G401.6 (cell line): Measurements from ENCODE around the gene FEM1B.

Experiments
- FAIRE-seq: peaks from 2 replicates; lab custom pipeline; 2012; peaks lifted over from hg19 to GRCh38; lab: Jason Lieb, UNC

The FEM1B gene

DNA sequence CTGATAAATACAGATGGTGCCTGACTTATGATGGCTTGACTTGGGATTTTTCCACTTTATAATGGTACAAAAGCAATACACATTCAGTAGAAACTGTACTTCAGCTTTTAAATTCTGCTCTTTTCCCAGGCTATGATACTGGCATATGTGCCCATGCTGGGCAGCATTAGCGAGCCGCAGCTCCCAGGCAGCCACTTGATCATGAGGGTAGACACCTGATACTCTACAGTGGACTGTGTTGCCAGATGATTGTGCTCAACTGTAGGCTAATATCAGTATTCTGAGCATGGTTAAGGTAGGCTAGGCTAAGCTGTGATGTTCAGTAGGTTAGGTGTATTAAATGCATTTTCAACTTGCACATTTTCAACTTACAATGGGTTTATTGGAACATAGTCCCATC, 17.7 kb upstream of the FEM1B start:
- no peak for FAIRE-seq

DNA sequence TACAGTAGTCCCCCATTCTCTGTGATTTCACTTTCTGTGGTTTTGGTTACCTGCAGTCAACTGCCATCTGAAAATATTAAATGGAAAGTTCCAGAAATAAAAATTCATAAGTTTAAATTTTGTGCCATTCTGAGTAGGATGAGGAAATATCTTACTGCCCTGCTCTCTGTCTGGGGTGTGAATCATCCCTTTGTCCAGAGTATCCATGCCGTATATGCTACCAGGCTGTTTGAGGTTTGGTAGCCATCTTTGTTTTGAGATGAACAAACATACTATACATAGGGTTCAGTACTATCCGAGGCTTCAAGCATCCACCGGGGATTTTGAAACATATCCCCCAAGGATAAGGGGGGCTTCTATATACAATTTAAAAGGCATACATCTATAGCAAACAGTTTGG, 16.3 kb upstream of the FEM1B start:
- no peak for FAIRE-seq

GRCh38 chr15:68261980-68262379, 15.6 kb upstream of the FEM1B start:
- no peak for FAIRE-seq

DNA sequence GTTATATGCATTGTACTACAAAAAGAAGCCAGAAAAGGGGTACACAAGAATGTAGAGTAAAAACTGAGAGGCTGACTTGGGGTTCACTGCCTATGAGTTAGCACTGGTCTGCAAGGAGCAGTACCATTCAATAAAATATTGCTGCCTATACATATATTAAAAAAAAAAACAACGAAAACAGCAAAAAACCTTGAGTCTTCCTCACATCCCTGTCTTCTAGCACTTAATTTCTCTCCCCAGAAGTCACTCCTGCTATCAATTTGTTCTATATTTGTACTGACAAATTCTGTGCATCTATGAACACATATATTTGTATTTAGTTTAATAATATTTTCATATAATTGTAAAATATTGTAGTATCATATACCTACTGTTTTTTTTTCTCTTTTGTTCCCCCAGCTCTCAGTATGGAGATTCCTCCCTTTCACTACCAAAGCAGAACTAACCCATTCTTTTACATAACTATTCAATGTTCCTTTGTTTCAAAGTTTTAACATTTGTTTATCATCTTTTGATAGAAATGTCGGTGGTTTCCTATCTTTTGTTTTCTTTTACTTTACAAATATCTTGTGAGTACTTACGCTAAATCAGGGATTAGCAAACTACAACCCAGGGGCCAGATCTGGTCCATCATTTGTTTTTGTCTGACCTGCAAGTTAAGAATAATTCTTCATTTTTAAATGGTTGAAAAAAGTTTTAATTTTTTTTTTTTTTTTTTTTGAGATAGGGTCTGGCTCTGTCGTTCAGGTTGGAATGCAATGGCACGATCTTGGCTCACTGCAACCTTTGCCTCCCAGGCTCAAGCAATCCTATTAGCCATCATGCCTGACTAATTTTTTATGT, 14.8 kb upstream of the FEM1B start:
- no peak for FAIRE-seq

- FAIRE-seq, result no peak
Observed at GRCh38 chr15:68264282-68264681, 13.3 kb upstream of the FEM1B start.

DNA sequence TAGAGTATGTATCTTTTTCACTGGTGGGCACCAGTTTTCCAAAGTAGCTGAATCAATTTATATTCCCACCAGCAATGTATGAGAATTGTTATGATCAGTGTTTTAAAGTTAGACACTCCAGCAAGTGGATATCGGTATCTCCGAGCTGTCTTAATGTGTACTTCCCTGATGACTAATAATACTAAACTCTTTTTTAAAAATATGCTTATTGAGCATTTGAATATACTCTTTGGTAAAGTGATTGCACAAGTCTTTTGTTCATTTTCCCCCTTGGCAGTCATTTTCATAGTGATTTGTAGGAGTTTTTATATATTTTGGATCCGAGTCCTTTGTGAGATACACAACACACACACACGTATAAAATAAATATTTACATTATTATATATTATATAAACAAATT, 12.5 kb upstream of the FEM1B start:
- peak; percentile 74 for FAIRE-seq

DNA sequence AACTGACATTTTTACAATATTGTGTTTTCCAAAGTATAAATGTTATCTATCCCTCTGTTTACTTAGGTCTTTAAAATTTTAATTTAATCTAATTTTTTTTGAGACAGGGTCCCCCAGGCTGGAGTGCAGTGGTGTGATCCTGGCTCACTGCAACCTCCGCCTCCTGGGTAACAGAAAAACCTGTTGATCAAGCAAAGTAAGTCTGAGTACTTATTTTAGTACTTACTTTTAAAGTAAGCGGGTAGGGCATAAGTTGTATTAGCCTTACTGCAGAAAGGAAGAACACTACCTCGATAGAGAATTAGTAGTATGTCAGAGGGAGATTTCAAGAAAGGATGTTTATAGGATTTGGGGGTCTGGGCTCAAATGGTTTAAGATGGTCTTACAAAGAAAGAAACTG, 11.9 kb upstream of the FEM1B start:
- FAIRE-seq, result no peak

DNA sequence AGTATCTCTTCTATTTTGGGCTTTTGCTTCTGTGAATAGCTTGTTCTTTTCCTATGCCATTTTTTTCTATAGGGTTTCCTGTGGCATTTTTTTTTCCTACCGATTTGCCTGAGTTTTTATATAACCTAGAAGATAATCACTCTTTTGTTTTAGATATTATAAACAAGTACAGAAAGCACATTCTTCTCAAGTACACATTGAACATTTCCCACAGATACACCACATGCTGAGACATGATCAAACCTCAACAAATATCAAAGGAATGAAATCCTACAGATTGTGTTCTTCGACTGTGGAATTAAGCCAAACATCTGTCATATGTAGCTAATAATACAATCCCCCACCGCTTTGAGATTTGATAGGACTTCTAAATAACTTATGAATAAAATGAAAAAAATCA, 9.1 kb upstream of the FEM1B start:
- FAIRE-seq, result no peak

DNA sequence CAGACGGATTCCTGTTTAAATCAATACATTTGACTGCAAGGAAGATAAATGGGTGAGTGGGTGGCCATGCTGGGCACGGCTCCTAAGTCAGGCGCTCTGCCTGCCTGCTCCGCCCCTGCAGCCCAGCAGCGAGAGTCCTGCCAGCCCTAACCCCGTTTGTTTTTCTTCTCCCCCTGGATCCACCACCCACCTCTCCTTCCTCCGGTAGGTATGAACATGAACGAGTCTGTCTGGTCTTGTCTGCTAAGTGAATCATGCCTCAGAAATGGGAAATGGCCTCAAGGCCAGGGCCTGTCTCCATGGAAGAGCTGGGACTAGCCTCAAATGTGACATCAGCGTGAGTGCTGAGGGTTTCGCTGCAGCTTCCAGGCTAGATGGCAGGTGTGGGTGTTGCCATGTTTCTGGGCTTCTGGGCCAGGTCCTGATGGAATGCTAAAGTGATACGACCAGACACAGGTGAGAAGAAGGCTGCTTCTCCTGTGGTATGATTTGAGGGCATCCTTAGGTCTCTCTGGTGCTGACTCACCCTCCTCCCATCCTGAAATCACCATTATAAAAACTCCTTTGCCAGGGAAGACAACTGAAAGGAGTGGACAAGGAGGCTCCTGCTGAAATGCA, 5.6 kb upstream of the FEM1B start:
- no peak for FAIRE-seq

GRCh38 chr15:68272721-68273271, 4.7 kb upstream of the FEM1B start:
- no peak for FAIRE-seq

GRCh38 chr15:68274201-68274848, 3.2 kb upstream of the FEM1B start:
- no peak for FAIRE-seq

DNA sequence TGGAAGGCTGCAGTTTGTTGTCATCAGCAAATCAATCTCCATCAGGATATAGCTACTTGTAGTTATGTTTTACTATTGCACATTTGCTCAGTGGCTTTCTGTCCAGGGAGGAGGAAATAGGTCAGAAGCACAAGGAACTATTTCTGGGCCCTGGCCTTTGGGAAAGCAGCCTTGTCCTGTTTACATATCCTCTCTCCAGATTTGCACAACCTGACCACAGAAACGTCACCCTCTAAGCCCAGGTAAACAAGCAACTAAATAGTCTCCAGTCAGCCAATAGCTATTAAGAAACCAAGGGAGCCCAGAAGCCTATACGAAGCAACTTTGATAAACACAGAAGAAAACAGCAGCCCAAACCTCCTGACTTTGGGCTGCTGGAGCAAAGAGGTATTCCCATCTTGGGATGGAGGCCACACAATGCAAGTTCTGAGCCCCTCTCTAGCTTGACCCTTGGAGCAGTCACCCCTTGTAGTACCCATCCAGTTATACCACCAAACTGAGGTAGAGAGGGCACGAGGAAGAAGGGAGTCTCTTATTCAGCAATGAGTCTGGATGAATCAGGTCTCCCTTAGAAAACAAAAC, 2.3 kb upstream of the FEM1B start:
- no peak for FAIRE-seq

GRCh38 chr15:68276668-68277067, 877 bp upstream of the FEM1B start:
- no peak for FAIRE-seq

DNA sequence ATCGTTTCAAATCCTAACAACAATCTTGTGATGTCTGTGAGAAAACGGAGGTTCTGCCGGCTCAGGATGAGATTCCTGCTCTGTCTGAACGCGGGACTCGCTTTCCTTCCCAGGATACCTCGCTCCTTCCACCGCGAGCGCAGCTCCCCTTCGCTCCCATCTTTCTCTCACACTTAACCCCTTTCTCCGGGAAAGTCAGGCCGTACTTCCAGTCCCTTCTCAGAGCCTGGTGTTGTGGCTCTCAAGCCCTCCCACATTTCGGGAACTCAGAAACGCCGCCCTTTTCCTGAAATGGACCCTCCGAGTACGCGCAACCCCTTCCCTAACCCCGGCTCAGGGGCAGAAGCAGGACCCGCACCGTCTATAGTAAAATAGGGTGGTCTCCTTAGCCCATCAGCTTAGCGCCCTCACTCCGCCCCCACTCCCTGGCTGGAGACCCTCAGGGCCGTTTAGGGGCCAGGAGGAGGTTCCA, 378 bp upstream of the FEM1B start:
- no peak for FAIRE-seq

DNA sequence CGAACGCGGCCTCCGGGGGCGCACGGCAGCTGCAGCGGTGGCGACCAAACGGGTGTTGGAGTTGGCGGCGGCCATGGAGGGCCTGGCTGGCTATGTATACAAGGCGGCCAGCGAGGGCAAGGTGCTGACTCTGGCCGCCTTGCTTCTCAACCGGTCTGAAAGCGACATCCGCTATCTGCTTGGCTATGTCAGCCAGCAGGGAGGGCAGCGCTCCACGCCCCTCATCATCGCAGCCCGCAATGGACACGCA, 725 bp downstream of the FEM1B start:
- no peak for FAIRE-seq

GRCh38 chr15:68278595-68279405, 1.3 kb downstream of the FEM1B start:
- no peak for FAIRE-seq

GRCh38 chr15:68279779-68280753, 2.5 kb downstream of the FEM1B start:
- FAIRE-seq, result no peak

DNA sequence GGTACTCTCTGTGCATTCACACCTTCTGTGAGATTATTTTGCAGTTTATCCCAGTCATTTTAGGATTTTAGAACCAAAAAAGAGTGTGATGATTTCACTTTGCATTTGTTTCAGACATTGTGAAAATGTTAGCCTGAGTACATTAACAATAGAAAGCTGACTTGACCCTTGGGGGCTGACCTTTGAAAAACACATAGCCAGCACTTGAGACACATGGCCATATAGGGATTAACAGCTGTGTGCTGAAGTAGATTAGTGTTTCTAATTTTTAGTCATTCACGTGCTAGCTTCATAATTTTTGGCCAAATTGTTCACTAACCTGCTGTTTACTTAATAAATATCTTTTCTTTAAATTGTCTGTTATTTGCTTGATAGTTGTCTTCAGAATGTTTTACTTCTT, 3.5 kb downstream of the FEM1B start:
- no peak for FAIRE-seq

DNA sequence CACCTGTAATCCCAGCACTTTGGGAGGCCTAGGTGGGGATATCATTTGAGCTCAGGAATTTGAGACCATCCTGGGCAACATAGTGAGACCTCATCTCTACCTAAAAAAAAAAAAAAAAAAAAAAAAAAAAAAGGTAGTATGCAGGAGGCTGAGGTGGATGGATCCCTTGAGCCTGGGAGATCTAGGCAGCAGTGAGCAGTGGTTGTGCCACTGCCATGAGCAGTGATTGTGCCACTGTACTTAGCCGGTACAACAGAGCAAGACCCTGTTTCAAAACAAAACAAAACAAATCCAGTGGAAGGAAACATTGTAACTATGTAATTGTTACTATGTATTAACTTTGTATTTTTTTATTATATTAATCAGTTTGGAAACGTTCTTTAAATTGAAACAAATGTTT, 5.9 kb downstream of the FEM1B start:
- FAIRE-seq, result no peak

GRCh38 chr15:68284616-68285258, 7.2 kb downstream of the FEM1B start:
- FAIRE-seq, result no peak
